ENCODE measurements around the gene CARMIL3. TPM values are rescaled to one million over a fixed set of nuclear protein-coding genes. Genes with fewer than 3 reads are reported as not detected.

CARMIL3 gene
- total and polyA plus RNA-seq, 7 experiments from 2014 or later, result 0.08 to 1.7 (median 0.27) TPM; not detected in 2

DNA sequence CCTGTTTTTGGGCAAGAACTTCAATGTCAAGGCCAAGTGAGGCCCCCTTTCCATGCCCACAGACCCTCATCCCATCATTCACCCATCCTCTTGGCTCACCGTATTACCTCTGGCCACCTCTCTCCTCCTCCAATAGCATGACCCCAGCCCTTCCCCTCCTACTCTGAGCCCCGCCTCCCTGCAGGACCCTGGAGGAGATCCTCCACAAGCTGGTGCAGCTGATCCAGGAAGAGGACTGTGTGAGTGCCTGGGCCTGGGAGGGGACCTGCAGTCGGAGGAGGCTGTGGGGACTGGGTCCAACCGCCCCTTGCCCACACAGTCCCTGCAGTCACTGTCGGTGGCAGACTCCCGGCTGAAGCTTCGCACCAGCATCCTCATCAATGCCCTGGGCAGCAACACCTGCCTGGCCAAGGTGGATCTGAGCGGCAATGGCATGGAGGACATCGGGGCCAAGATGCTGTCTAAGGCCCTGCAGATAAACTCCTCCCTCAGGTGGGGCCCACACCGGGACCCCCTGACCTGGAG is 7.2 kb downstream of the CARMIL3 start:
- Mint-ChIP-seq H3K36me3 (no peaks in the 10 kb centered on the region), H3K4me1 (peaks cover 0 to 6% (median 0%) of the 10 kb centered on the region in 7 donors), H3K4me3 (no peak overlapping the region), H3K27ac (peak overlapping the region in 2 of 9 donors; percentile 42 to 67), H3K27me3 (peaks cover 0 to 4% (median 0%) of the 10 kb centered on the region in 5 donors), H3K9me3 (no peaks in the 10 kb centered on the region)
- Histone ChIP-seq H3K4me3 (ENCODE audit: low read length) (no peak overlapping the region), H3K4me1 (ENCODE audit: control insufficient read depth in 2 of 2, insufficient read depth in 2 of 2, low read length in 2 of 2) (no peaks in the 10 kb centered on the region), H3K36me3 (ENCODE audit: control insufficient read depth in 2 of 3, insufficient read depth in 3 of 3, low read length in 3 of 3) (no peaks in the 10 kb centered on the region), H3K9me3 (ENCODE audit: control insufficient read depth in 2 of 3, low read length in 3 of 3) (no peaks in the 10 kb centered on the region), H3K27me3 (ENCODE audit: control insufficient read depth in 2 of 2, insufficient read depth in 2 of 2, low read length in 2 of 2) (no peaks in the 10 kb centered on the region), H3K27ac (ENCODE audit: low read depth, low read length) (no peak overlapping the region)
- DNase-seq (no peak), ATAC-seq (no peak)
- ChIA-PET CTCF (interaction anchor here (0.6 to 8.4 kb wide), 16 partner anchors 9 to 273 kb away, joined by 3 to 246 read pairs (median 5); partner anchors contain the start of genes DCAF11, IRF9, NRL and PCK2), POLR2A (interaction anchor here (0.8 to 4.2 kb wide), 10 partner anchors 22 to 155 kb away, joined by 4 to 50 read pairs (median 6); partner anchors contain the start of genes CHMP4A, DCAF11, NRL and PCK2)
- intact Hi-C loops (cut with micrococcal nuclease), result loop anchor here (1.0 kb wide), 7 partner anchors 31 to 238 kb away; partner anchors contain the start of genes IRF9 (in 2 of the 2), CHMP4A (in 1 of the 2) and PCK2 (in 1 of the 2)

DNA sequence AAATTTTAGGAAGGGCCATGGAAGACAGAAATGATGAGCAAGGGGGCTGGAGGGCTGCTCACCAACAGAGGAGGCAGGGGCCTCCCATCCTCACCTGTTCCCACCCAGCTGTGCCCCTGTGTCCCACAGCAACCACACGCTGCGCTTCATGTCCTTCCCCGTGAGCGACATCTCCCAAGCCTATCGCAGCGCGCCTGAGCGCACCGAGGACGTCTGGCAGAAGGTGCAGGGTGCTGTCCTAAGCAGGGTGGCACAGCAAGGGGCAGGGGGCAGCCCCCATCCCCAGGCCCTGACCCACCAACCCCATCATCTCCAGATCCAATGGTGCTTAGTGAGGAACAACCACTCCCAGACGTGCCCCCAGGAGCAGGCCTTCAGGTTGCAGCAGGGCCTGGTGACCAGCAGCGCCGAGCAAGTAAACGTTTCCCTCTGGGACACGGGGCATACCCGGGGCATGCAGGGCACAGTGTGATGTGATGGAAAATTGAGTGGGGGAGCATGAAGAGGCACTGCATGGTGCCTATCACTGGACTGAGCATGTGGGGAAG is 8.1 kb downstream of the CARMIL3 start:
- Histone ChIP-seq H3K27me3 (ENCODE audit: control insufficient read depth in 2 of 2, insufficient read depth in 2 of 2, low read length in 2 of 2) (no peaks in the 10 kb centered on the region), H3K9me3 (ENCODE audit: control insufficient read depth in 2 of 3, low read length in 3 of 3) (no peaks in the 10 kb centered on the region), H3K27ac (ENCODE audit: low read depth, low read length) (no peak overlapping the region), H3K36me3 (ENCODE audit: control insufficient read depth in 2 of 3, insufficient read depth in 3 of 3, low read length in 3 of 3) (no peaks in the 10 kb centered on the region), H3K4me3 (ENCODE audit: low read length) (no peak overlapping the region), H3K4me1 (ENCODE audit: control insufficient read depth in 2 of 2, insufficient read depth in 2 of 2, low read length in 2 of 2) (no peaks in the 10 kb centered on the region)
- CTCF ChIA-PET, result interaction anchor here (1.3 to 8.4 kb wide), 3 partner anchors 21 to 46 kb away, joined by 6 to 246 read pairs (median 155); partner anchors contain the start of gene PCK2
- H3K9me3 Mint-ChIP-seq, result no peaks in the 10 kb centered on the region
- H3K27me3 Mint-ChIP-seq, result no peaks in the 10 kb centered on the region
- peak overlapping the region in 1 of 9 donors; percentile 58 for H3K27ac Mint-ChIP-seq
- H3K4me1 Mint-ChIP-seq, result peaks cover 0 to 6% (median 0%) of the 10 kb centered on the region in 7 donors
- POLR2A ChIA-PET, result interaction anchor here (2.0 kb wide), 1 partner anchor 21 kb away, joined by 6 read pairs; no protein-coding TSS in a partner anchor
- DNase-seq (no peak), ATAC-seq (no peak)
- no peaks in the 10 kb centered on the region for H3K36me3 Mint-ChIP-seq
- intact Hi-C loops (cut with micrococcal nuclease), result no loop called here
- no peak overlapping the region for H3K4me3 Mint-ChIP-seq

DNA sequence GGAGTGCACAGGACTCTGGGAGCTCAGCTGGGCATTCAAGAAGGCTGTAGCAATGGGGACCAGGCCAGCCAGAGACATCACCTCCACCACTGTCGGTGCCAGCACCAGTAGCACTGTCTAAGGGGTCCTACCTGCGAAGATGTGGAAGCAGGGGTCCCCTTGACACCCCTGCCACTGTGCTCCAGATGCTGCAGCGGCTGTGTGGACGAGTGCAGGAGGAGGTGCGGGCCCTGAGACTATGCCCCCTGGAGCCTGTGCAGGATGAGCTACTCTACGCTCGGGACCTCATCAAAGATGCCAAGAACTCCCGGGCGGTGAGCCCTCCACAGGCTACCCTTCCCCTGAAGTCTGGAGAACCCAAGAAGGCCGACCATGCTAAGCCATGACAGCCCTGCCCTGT is 8.6 kb downstream of the CARMIL3 start:
- Mint-ChIP-seq H3K27me3 (no peaks in the 10 kb centered on the region), H3K36me3 (no peaks in the 10 kb centered on the region), H3K9me3 (no peaks in the 10 kb centered on the region), H3K27ac (no peak overlapping the region), H3K4me3 (no peak overlapping the region), H3K4me1 (peaks cover 0 to 6% (median 0%) of the 10 kb centered on the region in 7 donors)
- no peak for ATAC-seq
- Histone ChIP-seq H3K4me1 (ENCODE audit: control insufficient read depth in 2 of 2, insufficient read depth in 2 of 2, low read length in 2 of 2) (no peaks in the 10 kb centered on the region), H3K27ac (ENCODE audit: low read depth, low read length) (no peak overlapping the region), H3K4me3 (ENCODE audit: low read length) (no peak overlapping the region), H3K9me3 (ENCODE audit: control insufficient read depth in 2 of 3, low read length in 3 of 3) (no peaks in the 10 kb centered on the region), H3K27me3 (ENCODE audit: control insufficient read depth in 2 of 2, insufficient read depth in 2 of 2, low read length in 2 of 2) (no peaks in the 10 kb centered on the region), H3K36me3 (ENCODE audit: control insufficient read depth in 2 of 3, insufficient read depth in 3 of 3, low read length in 3 of 3) (no peaks in the 10 kb centered on the region)
- ChIA-PET POLR2A (interaction anchor here (2.0 kb wide), 1 partner anchor 21 kb away, joined by 6 read pairs; no protein-coding TSS in a partner anchor), CTCF (interaction anchor here (0.8 to 8.0 kb wide), 4 partner anchors 20 to 47 kb away, joined by 3 to 155 read pairs (median 17); partner anchors contain the start of gene PCK2)
- DNase-seq, result no peak
- intact Hi-C loops (cut with micrococcal nuclease), result no loop called here

DNA sequence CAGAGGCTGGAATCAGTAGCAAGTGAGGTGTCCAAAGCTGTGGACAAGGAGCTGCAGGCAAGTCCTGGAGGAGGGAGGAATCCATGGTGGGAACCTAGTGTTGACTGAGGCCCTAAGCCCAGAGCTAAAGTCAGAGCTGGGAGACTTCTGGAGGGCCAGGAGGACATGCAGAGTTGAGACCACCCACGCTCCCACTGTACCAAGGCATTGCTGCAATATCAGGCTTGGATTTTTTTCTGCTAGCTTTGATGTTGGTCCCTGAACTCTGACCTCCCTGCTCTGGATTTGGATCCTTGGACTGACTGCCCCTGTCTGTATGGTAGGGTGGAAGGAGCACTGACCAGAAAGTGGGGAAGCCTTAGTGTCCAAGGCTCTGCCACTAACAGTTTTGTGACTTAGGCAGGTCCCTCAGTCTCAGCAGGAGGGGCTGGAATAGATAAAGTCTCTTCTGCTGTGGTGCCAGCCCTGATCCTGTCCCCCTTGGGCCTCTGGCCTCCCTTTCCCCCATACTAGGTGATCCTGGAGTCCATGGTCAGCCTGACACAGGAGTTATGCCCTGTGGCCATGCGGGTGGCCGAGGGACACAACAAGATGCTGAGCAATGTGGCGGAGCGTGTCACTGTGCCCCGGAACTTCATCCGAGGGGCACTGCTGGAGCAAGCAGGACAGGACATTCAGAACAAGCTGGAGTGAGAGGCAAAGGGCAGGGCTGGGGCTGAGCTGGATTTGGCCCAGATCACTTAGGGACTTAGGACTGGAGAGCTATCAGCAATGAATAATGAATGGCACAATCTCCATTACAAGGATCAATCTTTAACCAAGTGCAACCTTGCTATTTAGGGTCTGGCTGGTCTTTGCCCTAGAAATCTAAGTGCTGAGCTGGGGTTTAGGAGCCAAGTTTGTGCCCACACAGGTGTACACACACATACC is 9.4 kb downstream of the CARMIL3 start:
- no peak overlapping the region for H3K27ac ChIP-seq (ENCODE audit: low read depth, low read length)
- POLR2A ChIA-PET, result interaction anchor here (2.0 kb wide), 1 partner anchor 20 kb away, joined by 6 read pairs; no protein-coding TSS in a partner anchor
- CTCF ChIA-PET, result interaction anchor here (0.7 to 8.0 kb wide), 8 partner anchors 20 to 233 kb away, joined by 3 to 155 read pairs (median 4); partner anchors contain the start of gene PCK2
- no peak overlapping the region for H3K4me3 Mint-ChIP-seq
- no peaks in the 10 kb centered on the region for H3K27me3 Mint-ChIP-seq
- no peak for ATAC-seq
- no peaks in the 10 kb centered on the region for H3K4me1 ChIP-seq (ENCODE audit: control insufficient read depth in 2 of 2, insufficient read depth in 2 of 2, low read length in 2 of 2)
- no peak for DNase-seq
- H3K36me3 Mint-ChIP-seq, result no peaks in the 10 kb centered on the region
- peaks cover 0 to 6% (median 0%) of the 10 kb centered on the region in 7 donors for H3K4me1 Mint-ChIP-seq
- H3K9me3 ChIP-seq (ENCODE audit: control insufficient read depth in 2 of 3, low read length in 3 of 3), result no peaks in the 10 kb centered on the region
- H3K9me3 Mint-ChIP-seq, result no peaks in the 10 kb centered on the region
- intact Hi-C loops (cut with micrococcal nuclease), result no loop called here
- no peaks in the 10 kb centered on the region for H3K36me3 ChIP-seq (ENCODE audit: control insufficient read depth in 2 of 3, insufficient read depth in 3 of 3, low read length in 3 of 3)
- no peak overlapping the region for H3K4me3 ChIP-seq (ENCODE audit: low read length)
- H3K27me3 ChIP-seq (ENCODE audit: control insufficient read depth in 2 of 2, insufficient read depth in 2 of 2, low read length in 2 of 2), result no peaks in the 10 kb centered on the region
- H3K27ac Mint-ChIP-seq, result peak overlapping the region in 1 of 9 donors; percentile 36

DNA sequence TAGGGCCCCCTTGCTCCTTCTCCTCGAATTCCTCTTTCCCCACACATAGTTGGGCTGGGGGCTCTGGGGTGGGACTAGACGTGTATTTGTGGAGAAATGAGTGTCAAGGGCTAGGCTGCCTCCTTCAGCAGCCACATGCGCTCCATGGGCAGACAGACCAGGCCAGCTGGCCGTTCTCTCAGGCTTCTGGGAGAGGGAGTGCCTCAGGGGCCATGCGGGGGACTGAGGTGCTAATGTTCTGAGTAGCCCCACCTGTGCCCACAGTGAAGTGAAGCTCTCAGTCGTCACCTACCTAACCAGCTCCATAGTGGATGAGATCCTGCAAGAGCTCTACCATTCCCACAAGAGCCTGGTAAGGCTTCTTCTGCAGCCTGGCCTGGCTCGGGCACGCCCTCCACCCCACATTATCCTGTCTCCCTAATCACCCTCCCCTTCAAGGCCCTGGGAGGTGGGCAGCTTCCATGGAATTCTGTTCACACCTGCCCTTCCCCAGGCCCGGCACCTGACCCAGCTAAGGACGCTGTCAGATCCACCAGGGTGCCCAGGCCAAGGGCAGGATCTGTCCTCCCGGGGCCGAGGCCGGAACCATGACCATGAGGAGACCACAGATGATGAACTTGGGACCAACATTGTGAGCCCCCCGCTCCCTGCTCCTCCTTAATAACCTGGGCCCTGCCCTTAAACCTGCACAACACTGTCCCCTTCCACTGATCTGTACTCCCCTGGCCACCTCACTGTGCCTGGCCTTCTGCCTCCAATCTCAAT is 10.6 kb downstream of the CARMIL3 start:
- H3K9me3 ChIP-seq (ENCODE audit: control insufficient read depth in 2 of 3, low read length in 3 of 3), result no peaks in the 10 kb centered on the region
- POLR2A ChIA-PET, result interaction anchor here (2.0 kb wide), 1 partner anchor 19 kb away, joined by 6 read pairs; no protein-coding TSS in a partner anchor
- Mint-ChIP-seq H3K4me3 (no peak overlapping the region), H3K27ac (no peak overlapping the region), H3K4me1 (peaks cover 0 to 6% (median 0%) of the 10 kb centered on the region in 7 donors), H3K36me3 (no peaks in the 10 kb centered on the region), H3K27me3 (no peaks in the 10 kb centered on the region), H3K9me3 (no peaks in the 10 kb centered on the region)
- CTCF ChIA-PET, result interaction anchor here (0.9 to 8.0 kb wide), 5 partner anchors 18 to 47 kb away, joined by 3 to 155 read pairs (median 3); partner anchors contain the start of gene PCK2
- H3K36me3 ChIP-seq (ENCODE audit: control insufficient read depth in 2 of 3, insufficient read depth in 3 of 3, low read length in 3 of 3), result no peaks in the 10 kb centered on the region
- no peaks in the 10 kb centered on the region for H3K4me1 ChIP-seq (ENCODE audit: control insufficient read depth in 2 of 2, insufficient read depth in 2 of 2, low read length in 2 of 2)
- DNase-seq (no peak), ATAC-seq (no peak)
- intact Hi-C loops (cut with micrococcal nuclease), result no loop called here
- no peaks in the 10 kb centered on the region for H3K27me3 ChIP-seq (ENCODE audit: control insufficient read depth in 2 of 2, insufficient read depth in 2 of 2, low read length in 2 of 2)
- H3K27ac ChIP-seq (ENCODE audit: low read depth, low read length), result no peak overlapping the region
- no peak overlapping the region for H3K4me3 ChIP-seq (ENCODE audit: low read length)

Measured in naive thymus-derived CD4-positive, alpha-beta T cell (primary cell).